Measurements from ENCODE around the gene CLINT1. TPM values are rescaled to one million over a fixed set of nuclear protein-coding genes. Genes with fewer than 3 reads are reported as not detected.

The CLINT1 gene
- total and polyA plus RNA-seq, 9 of the 15 experiments (the other 6 are each of a cell fraction or from before 2014, with no cell fraction given): 23.6 to 125 (median 71.4) TPM

- Histone ChIP-seq H3K36me3 (ENCODE audit: control insufficient read depth, insufficient read depth, low read length) (peaks cover 65% of the 10 kb centered on the region), H3K27ac (ENCODE audit: extremely low read depth, low read depth, low read length) (no peak overlapping the region), H2AFZ (ENCODE audit: low read depth, low read length) (no peak overlapping the region), H3K9me3 (replicated peaks; ENCODE audit: control insufficient read depth, insufficient read depth, low read depth, low read length) (no peaks in the 10 kb centered on the region), H3K9me1 (ENCODE audit: control insufficient read depth, insufficient read depth, low read length) (no peaks in the 10 kb centered on the region), H3K4me1 (replicated peaks in 1 of 2; ENCODE audit: control insufficient read depth in 2 of 2, insufficient read depth in 2 of 2, low read length in 2 of 2) (no peaks in the 10 kb centered on the region), H3K27me3 (ENCODE audit: control insufficient read depth in 2 of 2, insufficient read depth in 2 of 2, low read length in 2 of 2) (no peaks in the 10 kb centered on the region), H3K4me2 (ENCODE audit: insufficient read depth, low read length) (no peak overlapping the region), H3K4me3 (no peak overlapping the region), H3K9ac (ENCODE audit: insufficient read depth in 1 of 2, low read depth in 2 of 2, low read length in 2 of 2) (no peak overlapping the region), H3K79me2 (ENCODE audit: control insufficient read depth, insufficient read depth, low read length) (no peaks in the 10 kb centered on the region), H4K20me1 (replicated peaks; ENCODE audit: control insufficient read depth, insufficient read depth, low read length) (no peaks in the 10 kb centered on the region)
- no peak for DNase-seq (ENCODE audit: extremely low read depth in 1 of 4, low spot score in 3 of 4)
- no peak for ATAC-seq
- ChIA-PET CTCF (ENCODE audit: low intra/inter-chr PET ratio) (no interaction called here), POLR2A (no interaction called here)
- no peak for FAIRE-seq
- BruUV-seq (replicated peaks): no TSS peak
- in situ Hi-C loops (cut with MboI) (no loop called here), intact Hi-C loops (cut with micrococcal nuclease) (no loop called here)
- WGBS (ENCODE audit: insufficient coverage, low coverage, missing lambda C conversion rate): 100% methylated on average over 1 of the region's 1 CpG
- TF ChIP-seq HMGN3 (IDR thresholded peaks at IDR 0.05; ENCODE audit: borderline replicate concordance, extremely low read depth, insufficient read length, low read depth, low read length) (no peak), RERE (CRISPR knock-in tag; IDR thresholded peaks at IDR 0.05; ENCODE audit: borderline replicate concordance) (no peak), ZNF644 (tag; IDR thresholded peaks at IDR 0.05; ENCODE audit: low read depth) (no peak), ZNF764 (CRISPR knock-in tag; IDR thresholded peaks at IDR 0.05; ENCODE audit: low read depth) (no peak), ZNF695 (CRISPR knock-in tag; IDR thresholded peaks at IDR 0.05) (no peak), CBX8 (IDR thresholded peaks at IDR 0.05; ENCODE audit: borderline replicate concordance, extremely low read depth, low read depth, low read length, poor library complexity, severe bottlenecking) (no peak), RNF219 (CRISPR knock-in tag; IDR thresholded peaks at IDR 0.05) (no peak), FOXK1 (CRISPR knock-in tag; IDR thresholded peaks at IDR 0.05; ENCODE audit: borderline replicate concordance) (no peak), MIER1 (IDR thresholded peaks at IDR 0.05; ENCODE audit: low read depth) (no peak), RHOXF2B (CRISPR knock-in tag; conservative IDR thresholded peaks at IDR 0.05) (no peak)
- TF ChIP-seq, protein P1, sequence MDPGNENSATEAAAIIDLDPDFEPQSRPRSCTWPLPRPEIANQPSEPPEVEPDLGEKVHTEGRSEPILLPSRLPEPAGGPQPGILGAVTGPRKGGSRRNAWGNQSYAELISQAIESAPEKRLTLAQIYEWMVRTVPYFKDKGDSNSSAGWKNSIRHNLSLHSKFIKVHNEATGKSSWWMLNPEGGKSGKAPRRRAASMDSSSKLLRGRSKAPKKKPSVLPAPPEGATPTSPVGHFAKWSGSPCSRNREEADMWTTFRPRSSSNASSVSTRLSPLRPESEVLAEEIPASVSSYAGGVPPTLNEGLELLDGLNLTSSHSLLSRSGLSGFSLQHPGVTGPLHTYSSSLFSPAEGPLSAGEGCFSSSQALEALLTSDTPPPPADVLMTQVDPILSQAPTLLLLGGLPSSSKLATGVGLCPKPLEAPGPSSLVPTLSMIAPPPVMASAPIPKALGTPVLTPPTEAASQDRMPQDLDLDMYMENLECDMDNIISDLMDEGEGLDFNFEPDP (CRISPR knock-in tag; IDR thresholded peaks at IDR 0.05): no peak
- TF ChIP-seq, protein P2, sequence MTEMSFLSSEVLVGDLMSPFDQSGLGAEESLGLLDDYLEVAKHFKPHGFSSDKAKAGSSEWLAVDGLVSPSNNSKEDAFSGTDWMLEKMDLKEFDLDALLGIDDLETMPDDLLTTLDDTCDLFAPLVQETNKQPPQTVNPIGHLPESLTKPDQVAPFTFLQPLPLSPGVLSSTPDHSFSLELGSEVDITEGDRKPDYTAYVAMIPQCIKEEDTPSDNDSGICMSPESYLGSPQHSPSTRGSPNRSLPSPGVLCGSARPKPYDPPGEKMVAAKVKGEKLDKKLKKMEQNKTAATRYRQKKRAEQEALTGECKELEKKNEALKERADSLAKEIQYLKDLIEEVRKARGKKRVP (CRISPR knock-in tag; IDR thresholded peaks at IDR 0.05): no peak
Observed at GRCh38 chr5:157799578-157799977, 59.4 kb downstream of the CLINT1 start.

All from K562 (cell line).